CD14-positive monocyte (primary cell): ENCODE measurements around the gene UBLCP1. TPM values are rescaled to one million over a fixed set of nuclear protein-coding genes. Genes with fewer than 3 reads are reported as not detected.
A peak's percentile ranks its signal among the peaks of the same experiment; 100 is the strongest.

ENCODE experiments used
- DNase-seq, 3 donors: peaks; one replicate each; pipeline ENCODE4 v3.0.0-alpha.2; 2011 to 2022
- H2AFZ ChIP-seq: 2 replicates; pipeline ENCODE4 v1.6.0; 2012; ENCODE audit warnings: mild to moderate bottlenecking, low read depth, low read length, inconsistent platforms; ENCODE audit not compliant: insufficient read depth, poor library complexity, severe bottlenecking
- H3K27ac ChIP-seq, 2 donors: 1 replicate in 1 of 2; 2 replicates in 1 of 2; pipeline ENCODE4 v1.5.1; 2012 to 2013; ENCODE audit warnings: low read length in 2 of 2, control low read depth in 1 of 2, inconsistent platforms in 1 of 2, low read depth in 1 of 2, mild to moderate bottlenecking in 1 of 2
- H3K27me3 ChIP-seq, 2 donors: one replicate each; pipeline versions ENCODE4 v1.6.0 to v1.6.1; 2011 to 2013; ENCODE audit warnings: low read length in 2 of 2; ENCODE audit not compliant: control insufficient read depth in 2 of 2, insufficient read depth in 2 of 2
- H3K36me3 ChIP-seq, 2 donors: replicated peaks in 1 of 2; 1 replicate in 1 of 2; 2 replicates in 1 of 2; pipeline versions ENCODE4 v1.5.1 to v1.6.1; 2012 to 2013; ENCODE audit warnings: low read length in 2 of 2, control low read depth in 1 of 2, inconsistent platforms in 1 of 2, mild to moderate bottlenecking in 1 of 2; ENCODE audit not compliant: insufficient read depth in 2 of 2, control insufficient read depth in 1 of 2
- H3K4me1 ChIP-seq, 2 donors: 1 replicate in 1 of 2; 2 replicates in 1 of 2; pipeline versions ENCODE4 v1.5.1 to v1.6.1; 2012 to 2013; ENCODE audit warnings: low read length in 2 of 2, control low read depth in 1 of 2, inconsistent platforms in 1 of 2, mild to moderate bottlenecking in 1 of 2, moderate library complexity in 1 of 2; ENCODE audit not compliant: insufficient read depth in 2 of 2, control insufficient read depth in 1 of 2
- H3K4me2 ChIP-seq: replicated peaks from 2 replicates; pipeline ENCODE3; 2012; ENCODE audit warnings: low read length, moderate library complexity, mild to moderate bottlenecking; ENCODE audit not compliant: poor library complexity, severe bottlenecking; ENCODE audit errors: extremely low read depth
- H3K4me3 ChIP-seq, 3 experiments: fragments of 200-600 bp in 1 of 3; sonication (generic) in 1 of 3; replicated peaks in 1 of 3; 1 replicate in 2 of 3; 2 replicates in 1 of 3; pipeline ENCODE4 v1.5.1; 2011 to 2013; ENCODE audit warnings: low read length in 3 of 3, mild to moderate bottlenecking in 3 of 3, control low read depth in 2 of 3, low read depth in 2 of 3, inconsistent platforms in 1 of 3, moderate library complexity in 1 of 3
- H3K79me2 ChIP-seq: 2 replicates; pipeline ENCODE4 v1.6.0; 2012; ENCODE audit warnings: mild to moderate bottlenecking, control low read depth, inconsistent platforms, low read length, moderate library complexity; ENCODE audit not compliant: insufficient read depth
- H3K9ac ChIP-seq: 2 replicates; pipeline ENCODE4 v1.6.0; 2017; ENCODE audit warnings: low read length, mild to moderate bottlenecking; ENCODE audit not compliant: insufficient read depth, poor library complexity, severe bottlenecking
- H3K9me3 ChIP-seq, 2 donors: replicated peaks in 1 of 2; 1 replicate in 1 of 2; 2 replicates in 1 of 2; pipeline versions ENCODE4 v1.5.1 to v1.6.1; 2012 to 2013; ENCODE audit warnings: low read length in 2 of 2, control low read depth in 1 of 2; ENCODE audit not compliant: control insufficient read depth in 1 of 2, insufficient read depth in 1 of 2
- H4K20me1 ChIP-seq: 2 replicates; pipeline ENCODE4 v1.6.0; 2012; ENCODE audit warnings: mild to moderate bottlenecking, low read length, control low read depth, moderate library complexity; ENCODE audit not compliant: insufficient read depth
- H3K27ac Mint-ChIP-seq, 7 donors: one replicate each; pipeline ENCODE4 v1.8.0; 2020; ENCODE audit warnings: mild to moderate bottlenecking in 7 of 7, mixed read lengths in 7 of 7, moderate library complexity in 6 of 7, inconsistent platforms in 2 of 7
- H3K27me3 Mint-ChIP-seq, 3 donors: one replicate each; pipeline ENCODE4 v1.8.0; 2021 to 2022; ENCODE audit warnings: low read depth in 3 of 3, mild to moderate bottlenecking in 3 of 3, mixed read lengths in 3 of 3, moderate library complexity in 3 of 3, inconsistent platforms in 1 of 3
- H3K36me3 Mint-ChIP-seq, 2 donors: one replicate each; pipeline ENCODE4 v1.8.0; 2020; ENCODE audit warnings: mixed read lengths in 2 of 2, inconsistent platforms in 1 of 2, mild to moderate bottlenecking in 1 of 2
- H3K4me1 Mint-ChIP-seq: one replicate; pipeline ENCODE4 v1.8.0; 2020; ENCODE audit warnings: mild to moderate bottlenecking, mixed read lengths
- H3K4me3 Mint-ChIP-seq, 2 donors: one replicate each; pipeline ENCODE4 v1.8.0; 2020; ENCODE audit warnings: mild to moderate bottlenecking in 2 of 2, mixed read lengths in 2 of 2, moderate library complexity in 1 of 2
- H3K9me3 Mint-ChIP-seq, 7 donors: one replicate each; pipeline ENCODE4 v1.8.0; 2020 to 2022; ENCODE audit warnings: mixed read lengths in 7 of 7, mild to moderate bottlenecking in 6 of 7, moderate library complexity in 6 of 7, inconsistent platforms in 2 of 7
- WGBS: methylation state at CpG from one replicate; pipeline ENCODE4 v1.1.5; 2013; ENCODE audit warnings: missing lambda C conversion rate; ENCODE audit not compliant: insufficient coverage; 5-methylcytosine and 5-hydroxymethylcytosine counted together
- intact Hi-C, 2 donors: fragments of 100-400 bp; cut with micrococcal nuclease; formaldehyde crosslinking; loops; one replicate each; pipeline versions ENCODE4 v1.15.0 to v1.15.1; 2023
- polyA plus RNA-seq, 3 donors: library from polyadenylated mRNA; depleted of rRNA in 1 of 3; unstranded in 2 of 3; stranded (reverse) in 1 of 3; fragments of 300-500 nt in 2 of 3; fragments of >200 nt in 1 of 3; fragmentation: Illumina TruSeq in 2 of 3; gene quantifications; 1 replicate in 2 of 3; 2 replicates in 1 of 3; pipeline ENCODE4 v1.2.3, GENCODE V29; 2012 to 2021
- TF ChIP-seq, protein P1 (sequence below): fragments of 200-600 bp; IDR thresholded peaks from one replicate; pipeline ENCODE4 v1.8.0; 2022; ENCODE audit warnings: antibody characterized with exemption, mild to moderate bottlenecking

Gene UBLCP1
- polyA plus RNA-seq, 3 donors, result 8.8 to 31.5 (median 22.7) TPM

DNA sequence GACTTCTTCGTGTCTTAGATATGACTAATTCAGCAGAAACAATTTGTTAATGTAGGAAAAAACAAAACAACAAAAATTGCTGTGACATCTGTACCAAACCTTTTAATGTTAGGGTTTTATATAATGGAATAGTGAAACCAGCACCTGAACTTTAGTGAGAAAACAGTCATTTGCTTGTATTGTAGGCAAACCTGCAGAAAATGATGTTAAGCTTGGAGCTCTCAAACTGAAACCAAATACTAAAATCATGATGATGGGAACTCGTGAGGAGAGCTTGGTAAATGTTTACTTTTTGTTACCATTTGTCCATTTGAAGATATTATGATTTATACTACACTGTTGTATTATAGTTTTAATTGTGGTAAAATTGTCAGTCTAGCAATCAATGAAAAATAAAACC, 6.6 kb downstream of the UBLCP1 start:
- Histone ChIP-seq H3K4me2 (no peak overlapping the region), H3K36me3 (peaks cover 35 to 70% of the 10 kb centered on the region in 2 donors), H2AFZ (no peak overlapping the region), H3K9me3 (peaks cover 6 to 8% of the 10 kb centered on the region in 2 donors), H3K9ac (no peak overlapping the region), H4K20me1 (no peaks in the 10 kb centered on the region), H3K4me3 (no peak overlapping the region), H3K4me1 (peaks cover under 1 to 4% of the 10 kb centered on the region in 2 donors), H3K79me2 (peaks cover 11% of the 10 kb centered on the region), H3K27ac (no peak overlapping the region), H3K27me3 (no peaks in the 10 kb centered on the region)
- TF ChIP-seq, protein P1, sequence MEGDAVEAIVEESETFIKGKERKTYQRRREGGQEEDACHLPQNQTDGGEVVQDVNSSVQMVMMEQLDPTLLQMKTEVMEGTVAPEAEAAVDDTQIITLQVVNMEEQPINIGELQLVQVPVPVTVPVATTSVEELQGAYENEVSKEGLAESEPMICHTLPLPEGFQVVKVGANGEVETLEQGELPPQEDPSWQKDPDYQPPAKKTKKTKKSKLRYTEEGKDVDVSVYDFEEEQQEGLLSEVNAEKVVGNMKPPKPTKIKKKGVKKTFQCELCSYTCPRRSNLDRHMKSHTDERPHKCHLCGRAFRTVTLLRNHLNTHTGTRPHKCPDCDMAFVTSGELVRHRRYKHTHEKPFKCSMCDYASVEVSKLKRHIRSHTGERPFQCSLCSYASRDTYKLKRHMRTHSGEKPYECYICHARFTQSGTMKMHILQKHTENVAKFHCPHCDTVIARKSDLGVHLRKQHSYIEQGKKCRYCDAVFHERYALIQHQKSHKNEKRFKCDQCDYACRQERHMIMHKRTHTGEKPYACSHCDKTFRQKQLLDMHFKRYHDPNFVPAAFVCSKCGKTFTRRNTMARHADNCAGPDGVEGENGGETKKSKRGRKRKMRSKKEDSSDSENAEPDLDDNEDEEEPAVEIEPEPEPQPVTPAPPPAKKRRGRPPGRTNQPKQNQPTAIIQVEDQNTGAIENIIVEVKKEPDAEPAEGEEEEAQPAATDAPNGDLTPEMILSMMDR, result no peak
- H3K4me3 Mint-ChIP-seq, result no peak overlapping the region
- peaks cover 56 to 61% of the 10 kb centered on the region in 2 donors for H3K36me3 Mint-ChIP-seq
- WGBS, result no CpG with 5 or more reads among the region's 2 CpGs
- peaks cover 3 to 16% (median 12%) of the 10 kb centered on the region in 7 donors for H3K9me3 Mint-ChIP-seq
- no peaks in the 10 kb centered on the region for H3K27me3 Mint-ChIP-seq
- H3K27ac Mint-ChIP-seq, result no peak overlapping the region
- peaks cover 8% of the 10 kb centered on the region for H3K4me1 Mint-ChIP-seq
- DNase-seq, result no peak
- intact Hi-C loops, result loop anchor here in 1 of 2 donors (10.0 kb wide), 1 partner anchor 65 kb away; the partner anchor contains the start of gene IL12B

GRCh38 chr5:159273923-159274322, 10.8 kb downstream of the UBLCP1 start:
- Histone ChIP-seq H2AFZ (no peak overlapping the region), H3K9me3 (no peaks in the 10 kb centered on the region), H3K4me1 (peaks cover 3 to 9% of the 10 kb centered on the region in 2 donors), H3K27ac (peak overlapping the region in 1 of 2 donors; percentile 54), H3K27me3 (no peaks in the 10 kb centered on the region), H3K4me3 (no peak overlapping the region), H3K79me2 (no peaks in the 10 kb centered on the region), H3K4me2 (no peak overlapping the region), H3K9ac (no peak overlapping the region), H3K36me3 (peaks cover 54 to 85% of the 10 kb centered on the region in 2 donors), H4K20me1 (no peaks in the 10 kb centered on the region)
- peaks cover 6% of the 10 kb centered on the region for H3K4me1 Mint-ChIP-seq
- DNase-seq, result no peak
- intact Hi-C loops, result no loop called here
- TF ChIP-seq, protein P1, result no peak
- no peaks in the 10 kb centered on the region for H3K27me3 Mint-ChIP-seq
- no peak overlapping the region for H3K4me3 Mint-ChIP-seq
- H3K9me3 Mint-ChIP-seq, result peaks cover 0 to 2% (median 0%) of the 10 kb centered on the region in 7 donors
- H3K36me3 Mint-ChIP-seq, result peaks cover 57 to 68% of the 10 kb centered on the region in 2 donors
- no peak overlapping the region for H3K27ac Mint-ChIP-seq
